Spinal cord (tissue), 10 donors: Measurements from ENCODE around the gene BRICD5. TPM values are rescaled to one million over a fixed set of nuclear protein-coding genes. Genes with fewer than 3 reads are reported as not detected.

Experiments
- DNase-seq, 6 donors: peaks; one replicate each; pipeline versions ENCODE4 v3.0.0 to v3.0.0-alpha.2; 2013 to 2015; ENCODE audit warnings: low spot score in 6 of 6, low read depth in 4 of 6
- H3K27ac ChIP-seq: one replicate; pipeline ENCODE4 v1.5.1; 2013; ENCODE audit warnings: low read depth, low read length, control low read depth
- H3K27me3 ChIP-seq: one replicate; pipeline ENCODE4 v1.6.1; 2013; ENCODE audit warnings: low read length; ENCODE audit not compliant: control insufficient read depth, insufficient read depth
- H3K36me3 ChIP-seq: one replicate; pipeline ENCODE4 v1.6.1; 2013; ENCODE audit warnings: low read length; ENCODE audit not compliant: control insufficient read depth, insufficient read depth
- H3K4me1 ChIP-seq: one replicate; pipeline ENCODE4 v1.6.1; 2013; ENCODE audit warnings: low read length; ENCODE audit not compliant: control insufficient read depth, insufficient read depth
- H3K4me3 ChIP-seq: one replicate; pipeline ENCODE4 v1.5.1; 2013; ENCODE audit warnings: low read depth, low read length, control low read depth
- H3K9me3 ChIP-seq: one replicate; pipeline ENCODE4 v1.6.1; 2013; ENCODE audit warnings: low read length; ENCODE audit not compliant: control insufficient read depth, insufficient read depth
- WGBS: methylation state at CpG from one replicate; pipeline ENCODE4 v1.1.5; 2013; ENCODE audit warnings: missing lambda C conversion rate; ENCODE audit not compliant: insufficient coverage; 5-methylcytosine and 5-hydroxymethylcytosine counted together
- polyA plus RNA-seq, 2 donors: library from polyadenylated mRNA; unstranded; fragments of 120-200 nt; gene quantifications; one replicate each; pipeline ENCODE4 v1.2.1, GENCODE V29; 2013; ENCODE audit not compliant: insufficient read length in 2 of 2
- total RNA-seq, 2 donors: library from RNA; depleted of rRNA in 1 of 2; stranded (reverse); fragments of 120-200 nt in 1 of 2; fragments of >200 nt in 1 of 2; gene quantifications; one replicate each; pipeline versions ENCODE4 v1.2.3 to v1.2.4, GENCODE V29; 2013 to 2014
- donor health status: healthy.

BRICD5 gene
- total and polyA plus RNA-seq, 4 donors: 5.2 to 30.5 (median 17.5) TPM

GRCh38 chr16:2233046-2233775 lies 22.5 kb upstream of the BRICD5 start:
- Histone ChIP-seq H3K9me3 (no peaks in the 10 kb centered on the region), H3K27me3 (peaks cover 15% of the 10 kb centered on the region), H3K4me3 (no peak overlapping the region), H3K36me3 (peaks cover 99% of the 10 kb centered on the region), H3K4me1 (peaks cover 21% of the 10 kb centered on the region), H3K27ac (no peak overlapping the region)
- no peak for DNase-seq
- WGBS: 92% methylated on average over 28 of the region's 28 CpGs

- Histone ChIP-seq H3K36me3 (peaks cover 96% of the 10 kb centered on the region), H3K27me3 (peaks cover 15% of the 10 kb centered on the region), H3K4me3 (no peak overlapping the region), H3K27ac (no peak overlapping the region), H3K9me3 (no peaks in the 10 kb centered on the region), H3K4me1 (peaks cover 15% of the 10 kb centered on the region)
- DNase-seq: no peak
- WGBS: 92% methylated on average over 39 of the region's 41 CpGs
Observed at GRCh38 chr16:2232094-2232990, 21.7 kb upstream of the BRICD5 start.

GRCh38 chr16:2231016-2231931 lies 20.6 kb upstream of the BRICD5 start:
- no peak for DNase-seq
- Histone ChIP-seq H3K27ac (no peak overlapping the region), H3K36me3 (peaks cover 95% of the 10 kb centered on the region), H3K4me3 (no peak overlapping the region), H3K9me3 (no peaks in the 10 kb centered on the region), H3K27me3 (peaks cover 6% of the 10 kb centered on the region), H3K4me1 (peaks cover 5% of the 10 kb centered on the region)
- WGBS: 92% methylated on average over 25 of the region's 29 CpGs

GRCh38 chr16:2230376-2230775 lies 19.7 kb upstream of the BRICD5 start:
- no peaks in the 10 kb centered on the region for H3K9me3 ChIP-seq
- H3K27ac ChIP-seq: no peak overlapping the region
- H3K27me3 ChIP-seq: no peaks in the 10 kb centered on the region
- H3K4me1 ChIP-seq: no peaks in the 10 kb centered on the region
- no peak for DNase-seq
- 90% methylated on average over 13 of the region's 13 CpGs for WGBS
- H3K36me3 ChIP-seq: peaks cover 94% of the 10 kb centered on the region
- no peak overlapping the region for H3K4me3 ChIP-seq

- 87% methylated on average over 21 of the region's 23 CpGs for WGBS
- Histone ChIP-seq H3K36me3 (peaks cover 88% of the 10 kb centered on the region), H3K9me3 (no peaks in the 10 kb centered on the region), H3K4me1 (peaks cover 6% of the 10 kb centered on the region), H3K4me3 (no peak overlapping the region), H3K27ac (no peak overlapping the region), H3K27me3 (no peaks in the 10 kb centered on the region)
- DNase-seq: no peak
Observed at GRCh38 chr16:2229632-2230250, 19.1 kb upstream of the BRICD5 start.

GRCh38 chr16:2229091-2229490 lies 18.4 kb upstream of the BRICD5 start:
- peaks cover 13% of the 10 kb centered on the region for H3K4me1 ChIP-seq
- H3K4me3 ChIP-seq: no peak overlapping the region
- no peak overlapping the region for H3K27ac ChIP-seq
- no peaks in the 10 kb centered on the region for H3K9me3 ChIP-seq
- no peaks in the 10 kb centered on the region for H3K27me3 ChIP-seq
- 96% methylated on average over 10 of the region's 12 CpGs for WGBS
- peaks cover 85% of the 10 kb centered on the region for H3K36me3 ChIP-seq
- no peak for DNase-seq

- H3K4me1 ChIP-seq: peaks cover 16% of the 10 kb centered on the region
- 94% methylated on average over 24 of the region's 25 CpGs for WGBS
- no peaks in the 10 kb centered on the region for H3K9me3 ChIP-seq
- no peak for DNase-seq
- H3K27me3 ChIP-seq: no peaks in the 10 kb centered on the region
- H3K27ac ChIP-seq: no peak overlapping the region
- H3K4me3 ChIP-seq: no peak overlapping the region
- peaks cover 77% of the 10 kb centered on the region for H3K36me3 ChIP-seq
Observed at GRCh38 chr16:2228161-2228824, 17.6 kb upstream of the BRICD5 start.

- H3K4me3 ChIP-seq: no peak overlapping the region
- DNase-seq: no peak
- H3K4me1 ChIP-seq: peaks cover 22% of the 10 kb centered on the region
- H3K27ac ChIP-seq: no peak overlapping the region
- H3K9me3 ChIP-seq: no peaks in the 10 kb centered on the region
- no peaks in the 10 kb centered on the region for H3K27me3 ChIP-seq
- peaks cover 64% of the 10 kb centered on the region for H3K36me3 ChIP-seq
- WGBS: 84% methylated on average over 4 of the region's 6 CpGs
Observed at GRCh38 chr16:2226918-2227317, 16.3 kb upstream of the BRICD5 start.
